ENCODE measurements around the gene CCDC157.
A peak's percentile ranks its signal among the peaks of the same experiment; 100 is the strongest.

The CCDC157 gene

DNA sequence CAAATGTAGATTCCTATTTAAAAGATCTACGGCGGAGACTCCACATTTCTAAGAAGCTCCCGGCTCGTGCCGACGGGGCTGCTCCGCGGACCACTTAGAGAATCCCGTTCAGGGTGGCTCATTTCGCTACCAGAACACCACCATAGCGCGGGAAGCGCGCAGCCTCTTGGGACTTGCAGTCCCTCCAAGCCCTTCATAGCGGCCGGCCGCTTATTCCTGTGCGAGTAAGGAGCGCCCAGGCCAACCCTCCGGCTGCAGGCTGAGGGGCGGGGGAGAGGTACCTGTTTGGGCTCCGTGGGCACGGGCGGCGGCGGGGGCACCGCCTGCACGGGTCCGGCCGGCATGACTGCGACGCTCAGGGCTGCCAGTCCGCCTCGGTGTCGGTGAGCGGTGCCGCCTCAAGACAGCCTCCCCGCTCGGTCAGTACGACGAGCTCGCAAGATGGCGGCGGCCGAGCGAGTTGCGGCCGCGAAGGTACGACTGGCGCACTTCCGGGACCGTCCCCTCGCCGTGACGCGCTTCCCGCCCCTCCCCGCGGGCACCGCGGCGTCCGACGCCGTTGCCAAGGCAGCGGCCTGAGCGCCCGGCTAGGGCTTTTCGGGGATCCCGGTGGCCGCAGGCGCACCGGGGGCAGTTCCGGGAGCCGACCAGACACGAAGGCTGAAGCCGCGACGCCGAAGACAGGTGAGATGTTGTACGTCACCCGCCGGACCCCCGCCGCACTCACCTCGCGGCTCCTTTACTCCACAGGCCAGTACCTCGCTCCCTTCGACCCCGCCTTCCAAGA, at the start of gene CCDC157, which contains the start of gene SF3A1:
Gene CCDC157, plus strand, starts transcription at position 559 of the 787 bp plus-strand sequence. CDS start 8,994 bp downstream, outside the sequence.
Gene SF3A1, minus strand, starts transcription at position 446 of the 787 bp plus-strand sequence. Its CDS starts 102 bp downstream, at position 344.
- DNase-seq: peak; percentile 69 to 88

DNA sequence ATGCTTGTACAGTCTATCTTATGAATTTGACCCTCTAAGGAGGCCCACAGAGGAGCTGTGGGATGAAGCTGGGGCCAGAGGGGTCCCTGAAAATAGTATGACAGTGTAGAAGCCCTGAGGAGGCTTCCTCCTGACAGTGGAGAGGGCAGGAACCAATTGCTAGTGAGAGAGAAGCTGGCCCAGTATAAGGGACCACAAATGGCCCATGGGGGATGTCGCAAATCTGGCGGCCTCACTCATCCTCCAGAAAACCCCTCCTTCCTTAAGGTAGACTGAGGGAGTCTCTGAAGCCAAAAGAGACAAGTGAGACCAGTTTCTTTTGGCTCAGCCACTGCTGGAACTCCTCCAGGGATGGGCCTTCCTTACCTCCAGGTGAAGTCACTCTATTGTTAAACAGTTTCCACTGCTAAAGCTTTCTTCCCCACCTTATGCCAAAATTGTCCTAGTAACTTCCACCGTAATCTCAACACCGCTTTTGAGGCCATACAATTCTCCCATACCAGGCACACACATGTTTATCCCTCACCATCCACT, 49.7 kb upstream of the CCDC157 start:
- no peak for DNase-seq

DNA sequence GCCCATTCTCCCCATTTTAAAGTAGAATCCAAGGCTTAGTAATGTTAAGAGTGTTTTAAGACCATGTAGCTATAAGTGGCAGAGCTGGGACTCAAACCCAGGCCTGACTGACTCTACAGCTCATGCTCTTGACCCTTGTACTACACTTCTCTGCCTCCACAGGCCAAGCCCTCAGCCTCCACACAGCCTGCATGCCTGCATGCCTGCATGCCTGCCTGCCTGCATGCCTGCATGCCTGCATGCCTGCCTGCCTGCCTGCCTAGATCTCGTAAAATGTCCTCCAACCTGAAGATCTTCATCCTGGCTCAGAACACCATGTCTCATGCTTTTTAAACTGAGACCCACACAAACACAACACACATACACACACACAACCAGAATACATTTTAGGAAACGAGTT, 48.7 kb upstream of the CCDC157 start:
- no peak for DNase-seq

DNA sequence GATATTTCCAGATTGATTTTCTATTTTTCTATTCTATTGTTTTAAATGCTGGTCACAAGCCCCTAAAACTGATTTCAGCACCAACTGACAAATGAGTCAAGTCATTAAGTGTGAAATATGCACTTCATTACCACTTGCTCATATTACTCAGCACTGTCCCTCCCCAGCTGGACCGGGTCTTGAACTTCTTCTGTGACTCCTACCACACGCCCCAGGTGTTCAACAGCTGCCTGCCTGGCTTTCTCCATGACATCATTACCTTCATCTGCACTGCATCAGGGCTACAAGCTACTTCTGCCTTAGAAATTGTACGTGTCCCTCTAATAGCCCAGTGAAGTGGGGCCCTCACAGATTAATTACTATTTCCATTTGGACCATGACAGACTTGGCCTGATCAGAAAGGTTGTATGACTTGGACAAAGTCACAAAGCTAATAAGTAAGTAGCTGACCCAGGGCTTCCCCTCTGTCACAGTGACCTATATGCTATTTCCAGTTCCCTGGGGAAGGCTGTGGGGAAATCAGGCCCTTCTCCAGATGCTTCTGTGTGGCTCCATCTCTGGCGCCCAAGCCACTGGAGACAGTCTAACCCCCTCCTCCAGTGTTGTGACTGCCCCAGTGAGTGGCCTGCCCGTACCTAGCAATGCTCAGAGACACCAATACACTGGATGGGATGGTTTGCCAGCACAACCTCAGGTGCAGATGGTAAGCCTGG, 48.1 kb upstream of the CCDC157 start:
- no peak for DNase-seq

DNA sequence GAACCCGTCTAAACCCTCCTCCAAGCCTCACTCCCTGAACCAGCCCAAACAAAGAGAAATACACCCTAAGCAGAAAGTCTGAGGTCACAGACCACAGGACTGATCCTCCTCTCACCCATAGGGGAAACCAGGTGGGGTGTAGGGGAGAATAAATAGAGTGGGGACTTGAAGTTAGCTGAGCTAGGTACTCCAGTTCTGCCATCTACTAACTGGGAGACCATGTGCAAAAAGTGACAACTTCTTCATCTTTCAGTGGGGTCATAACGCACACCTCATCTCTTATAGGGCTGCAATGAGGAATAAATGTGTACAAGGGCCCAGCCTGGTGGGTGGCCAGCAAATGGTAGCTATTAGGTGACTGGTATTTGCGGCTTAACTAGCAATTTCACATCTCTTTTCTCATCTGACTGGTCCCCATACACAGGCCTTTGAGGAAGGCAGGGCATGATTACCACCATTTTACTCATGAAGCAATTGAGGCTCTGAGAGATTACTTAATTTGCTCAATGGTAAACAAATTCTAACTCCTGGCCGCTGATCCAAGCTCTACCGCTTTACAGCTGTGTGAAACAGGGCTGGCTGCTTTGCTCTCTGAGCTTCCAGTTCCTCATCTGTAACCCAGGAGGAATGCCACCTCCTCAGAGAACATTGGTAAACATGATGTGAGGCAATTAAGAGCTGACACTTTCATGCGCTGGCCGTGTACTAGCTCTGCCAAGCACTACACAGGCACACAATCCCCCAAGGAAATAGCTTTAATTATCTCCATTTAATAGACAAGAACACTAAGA, 46.7 kb upstream of the CCDC157 start:
- no peak for DNase-seq

DNA sequence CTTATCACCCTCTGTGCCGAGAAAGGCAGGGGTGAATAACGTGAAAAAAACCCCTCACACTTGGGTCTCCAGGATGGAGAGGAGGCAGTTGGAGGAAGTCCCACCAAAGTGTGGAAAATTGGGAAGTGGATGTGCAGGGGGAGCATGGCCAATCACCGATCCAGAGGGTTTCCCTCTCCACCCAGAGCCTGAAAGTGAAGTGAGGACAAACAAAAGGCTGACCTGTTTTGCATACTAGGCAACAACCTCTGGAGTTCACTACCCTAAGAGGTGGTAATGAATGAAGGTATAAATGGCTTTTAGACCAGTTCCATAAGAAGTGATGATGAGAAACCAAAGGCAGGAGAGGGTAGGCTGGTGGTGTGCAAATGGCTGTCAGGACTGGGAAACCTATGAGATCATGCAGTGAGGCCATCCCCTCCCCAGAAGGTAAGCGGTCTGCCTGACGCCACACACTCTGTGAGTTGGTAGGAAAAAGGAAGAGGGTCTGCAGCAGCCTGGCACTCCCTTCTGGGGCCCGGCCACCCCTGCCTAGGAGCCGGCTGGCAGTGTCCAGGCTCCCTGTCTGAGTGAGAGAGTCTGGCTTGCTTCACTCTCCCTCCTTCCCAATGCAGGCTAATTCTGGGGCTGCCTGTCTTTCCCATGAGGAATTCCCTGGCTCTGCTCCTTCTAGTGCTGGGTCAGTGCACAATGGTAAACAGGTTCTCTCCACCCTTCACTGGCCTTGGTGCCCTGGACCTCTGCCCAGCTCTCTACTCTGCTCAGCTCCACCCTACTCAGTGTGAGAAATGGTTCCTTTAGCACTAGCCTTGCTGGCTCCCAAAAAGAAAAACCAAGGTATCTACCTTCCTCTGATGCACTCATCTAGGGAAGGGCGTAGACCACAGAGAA, 45.7 kb upstream of the CCDC157 start:
- DNase-seq: no peak

DNA sequence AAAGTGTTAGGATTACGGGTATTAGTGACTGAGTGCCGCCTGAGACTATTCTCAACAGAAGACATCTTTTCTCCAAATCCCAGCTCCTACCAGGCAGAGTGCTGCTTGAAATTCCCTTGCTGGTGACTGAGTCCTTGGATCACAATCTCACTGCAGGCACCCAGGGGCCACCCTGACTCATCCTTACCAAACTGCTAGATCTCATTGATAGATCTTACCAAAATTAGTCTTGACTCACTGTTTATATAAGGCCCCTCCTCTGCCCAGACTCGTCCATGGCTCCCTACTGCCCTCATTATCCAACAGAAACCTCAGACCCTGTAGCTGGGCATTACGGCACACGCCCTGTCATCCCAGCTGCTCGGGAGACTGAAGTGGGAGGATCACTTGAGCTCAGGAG, 44.8 kb upstream of the CCDC157 start:
- DNase-seq: no peak

DNA sequence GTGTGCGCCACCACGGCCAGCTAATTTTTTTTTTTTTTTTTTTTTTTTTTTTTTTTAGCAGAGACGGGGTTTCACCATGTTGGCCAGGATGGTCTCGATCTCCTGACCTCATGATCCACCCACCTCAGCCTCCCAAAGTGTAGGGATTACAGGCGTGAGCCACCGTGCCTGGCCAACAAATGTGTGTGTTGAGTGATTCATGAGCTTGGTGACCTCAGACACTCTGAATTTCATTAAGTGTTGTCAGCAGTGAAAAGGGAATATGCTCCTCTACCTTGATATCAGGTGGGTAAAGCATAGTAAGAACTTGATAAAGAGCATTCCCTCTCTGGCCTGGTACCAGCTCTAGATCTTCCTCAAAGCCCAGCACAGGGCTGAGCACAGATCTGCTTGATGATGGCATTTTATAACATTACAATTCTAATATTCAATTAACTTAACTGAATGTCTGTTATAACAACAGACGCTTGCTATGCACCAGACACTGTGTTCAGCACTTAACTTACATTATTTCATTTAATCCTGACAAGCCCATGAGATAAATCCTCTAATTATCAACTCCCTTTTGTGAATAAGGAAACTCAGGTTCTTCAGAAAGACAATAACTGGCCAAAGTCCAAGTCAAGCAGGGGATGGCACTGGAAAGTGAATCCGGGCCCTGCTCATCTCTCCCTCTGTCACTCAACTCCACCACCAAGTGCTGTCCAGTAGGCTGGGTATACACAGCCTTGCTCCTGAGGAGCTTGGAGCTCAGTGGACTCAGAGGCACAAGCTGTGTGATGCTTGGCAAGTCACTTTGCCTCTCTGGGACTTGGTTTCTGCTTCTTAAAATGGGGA, 43.1 kb upstream of the CCDC157 start:
- no peak for DNase-seq

DNA sequence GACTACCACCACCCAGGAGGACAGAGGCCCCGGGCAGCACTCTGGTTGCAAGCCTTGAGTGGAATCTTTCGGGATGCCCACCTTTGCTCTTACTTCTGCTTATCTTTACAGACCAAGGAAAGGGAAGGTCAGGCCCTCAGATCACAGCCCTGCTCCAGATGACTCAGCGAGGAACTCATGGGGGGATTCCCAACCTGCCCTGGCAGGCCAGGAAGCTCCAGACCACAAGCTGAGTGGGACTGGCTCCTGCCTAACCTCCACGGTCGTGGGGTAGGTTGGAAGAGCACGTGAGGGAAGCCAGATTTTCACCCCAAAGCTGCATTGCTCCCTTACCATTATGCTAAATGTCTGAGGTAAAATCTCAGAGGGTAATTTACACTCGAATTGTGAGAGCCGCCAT, 41.9 kb upstream of the CCDC157 start:
- DNase-seq: no peak

DNA sequence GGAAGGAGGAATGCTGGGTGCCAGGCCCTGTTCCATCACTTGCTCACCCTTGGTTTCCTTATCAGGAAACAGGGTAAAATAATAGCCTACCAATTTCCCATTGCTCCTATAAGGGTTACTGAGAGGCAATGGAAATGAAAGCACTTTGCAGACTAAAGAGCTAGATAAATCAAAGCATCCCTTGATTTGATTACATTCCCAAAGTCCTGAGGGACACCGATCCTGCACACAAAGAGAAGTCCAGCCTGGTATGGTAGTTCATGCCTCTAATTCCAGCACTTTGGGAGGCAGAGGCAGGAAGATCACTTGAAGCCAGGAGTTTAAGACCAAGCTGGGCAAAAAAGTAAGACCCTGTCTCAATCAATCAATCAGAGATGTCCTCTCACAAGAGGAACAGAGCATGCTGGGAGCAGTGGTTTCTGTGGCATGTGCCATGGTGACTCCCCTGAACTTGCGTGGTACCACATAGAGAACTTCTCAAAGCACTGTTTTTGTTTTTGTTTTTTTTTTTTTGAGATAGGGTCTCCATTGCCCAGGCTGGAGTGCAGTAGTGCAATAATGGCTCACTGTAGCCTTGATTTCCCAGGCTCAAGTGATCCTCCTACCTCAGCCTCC, 40.7 kb upstream of the CCDC157 start:
- no peak for DNase-seq

DNA sequence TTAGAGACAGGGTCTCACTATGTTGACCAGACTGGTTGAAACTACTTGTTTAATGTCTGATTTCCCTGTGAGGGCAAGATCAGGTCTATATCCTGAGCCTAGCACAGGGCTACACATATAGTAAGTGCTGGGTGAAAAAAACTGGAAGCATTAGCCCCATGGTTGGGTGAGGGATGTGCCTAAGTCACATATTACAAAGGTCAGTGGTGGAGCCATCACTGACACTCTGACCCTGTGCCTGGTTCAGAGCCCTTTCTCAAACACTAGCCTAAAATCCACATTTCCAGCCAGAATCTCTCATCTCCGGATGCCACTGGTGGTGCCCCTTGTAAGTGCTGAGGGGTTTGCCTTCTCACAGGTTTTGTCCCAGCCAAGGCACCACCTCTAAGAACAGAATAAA, 39.0 kb upstream of the CCDC157 start:
- DNase-seq: no peak

DNA sequence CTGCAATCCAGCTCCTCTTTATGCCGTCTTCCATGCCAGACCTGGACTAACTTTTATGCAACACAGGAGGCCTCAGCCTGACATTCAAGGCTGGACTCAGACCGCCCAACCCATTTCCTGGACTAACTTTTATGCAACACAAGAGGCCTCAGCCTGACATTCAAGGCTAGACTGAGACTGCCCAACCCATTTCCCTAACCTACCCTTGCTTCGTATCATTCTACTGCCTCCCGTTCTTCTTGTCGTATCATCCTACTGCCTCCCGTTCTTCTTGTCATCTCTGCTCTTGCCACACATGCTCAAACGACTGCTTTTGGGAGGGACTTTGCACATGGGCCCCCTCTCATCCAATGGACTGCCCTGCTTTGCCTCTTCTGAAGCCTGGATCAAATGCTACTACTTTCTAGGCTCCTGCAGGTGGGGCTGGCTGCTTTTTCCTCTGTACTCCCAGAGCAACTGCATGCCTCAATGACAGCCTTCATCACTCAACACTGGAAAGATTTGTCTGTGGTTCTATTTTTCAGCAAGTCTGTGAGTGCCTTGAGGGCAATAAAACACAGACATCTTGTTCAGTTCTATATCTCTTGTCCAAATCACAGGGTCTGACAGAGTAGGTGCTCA, 37.9 kb upstream of the CCDC157 start:
- no peak for DNase-seq

DNA sequence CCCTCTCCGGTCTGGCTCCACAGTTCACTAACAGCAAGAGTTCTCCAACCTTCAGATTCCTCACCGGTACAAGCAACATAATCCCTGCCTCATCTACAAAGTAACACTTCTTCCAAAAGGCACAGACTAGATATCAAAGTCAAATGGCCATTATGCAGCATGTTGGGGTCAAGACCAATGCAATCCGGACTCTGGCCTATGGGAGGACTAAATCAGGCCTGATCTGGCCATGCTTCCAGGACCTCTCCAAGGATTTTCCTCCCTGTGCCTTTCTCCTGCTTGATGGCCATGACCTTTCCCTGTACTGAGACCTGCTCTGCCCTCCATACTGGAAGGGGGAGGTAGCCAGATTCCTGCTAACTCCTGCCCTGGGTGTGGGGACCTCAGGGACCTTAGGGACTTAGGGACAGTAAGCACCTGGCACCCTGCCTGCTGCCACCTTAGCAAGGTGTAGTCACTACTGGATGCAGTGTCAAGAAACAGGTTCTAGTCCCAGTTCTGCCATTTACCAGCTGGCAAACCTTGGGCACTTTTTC, 36.7 kb upstream of the CCDC157 start:
- no peak for DNase-seq

DNA sequence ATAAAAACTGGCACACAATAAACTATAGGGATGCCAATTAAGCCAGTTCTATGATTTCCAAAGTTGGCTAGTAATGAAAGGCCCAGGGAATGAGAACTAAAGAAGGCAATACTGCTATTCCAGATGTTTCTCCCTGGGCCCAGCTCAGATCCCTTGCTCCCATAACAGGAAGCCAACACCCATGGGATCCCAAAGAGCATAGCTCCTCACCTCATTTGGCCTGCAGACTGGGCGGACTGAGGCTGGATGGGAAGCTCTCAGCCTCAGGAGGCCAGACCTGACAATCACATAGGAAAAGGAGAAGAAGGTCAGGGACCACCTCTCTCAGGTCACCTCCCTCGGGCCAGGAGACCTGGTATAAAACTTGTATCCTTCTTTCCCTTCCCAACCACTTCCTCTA, 35.3 kb upstream of the CCDC157 start:
- no peak for DNase-seq

DNA sequence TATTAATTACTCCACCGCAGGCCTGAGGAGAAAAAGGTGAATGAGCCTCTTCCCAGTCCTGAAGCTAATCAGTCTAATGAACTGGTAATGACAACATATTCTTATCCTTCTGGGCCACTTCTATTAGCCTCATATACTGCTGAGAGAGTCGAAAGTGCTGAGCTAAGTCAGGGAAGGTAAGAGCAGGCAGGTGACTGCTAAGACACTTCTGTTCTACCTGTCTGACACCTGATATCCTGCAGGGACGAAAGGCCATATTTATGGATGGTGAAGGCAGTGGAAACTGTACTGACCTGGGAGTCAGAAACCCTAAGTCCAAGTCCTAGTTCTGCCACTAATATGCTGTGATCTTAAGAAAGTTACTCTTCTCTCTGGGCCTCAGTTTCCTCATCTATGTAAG, 33.6 kb upstream of the CCDC157 start:
- no peak for DNase-seq

DNA sequence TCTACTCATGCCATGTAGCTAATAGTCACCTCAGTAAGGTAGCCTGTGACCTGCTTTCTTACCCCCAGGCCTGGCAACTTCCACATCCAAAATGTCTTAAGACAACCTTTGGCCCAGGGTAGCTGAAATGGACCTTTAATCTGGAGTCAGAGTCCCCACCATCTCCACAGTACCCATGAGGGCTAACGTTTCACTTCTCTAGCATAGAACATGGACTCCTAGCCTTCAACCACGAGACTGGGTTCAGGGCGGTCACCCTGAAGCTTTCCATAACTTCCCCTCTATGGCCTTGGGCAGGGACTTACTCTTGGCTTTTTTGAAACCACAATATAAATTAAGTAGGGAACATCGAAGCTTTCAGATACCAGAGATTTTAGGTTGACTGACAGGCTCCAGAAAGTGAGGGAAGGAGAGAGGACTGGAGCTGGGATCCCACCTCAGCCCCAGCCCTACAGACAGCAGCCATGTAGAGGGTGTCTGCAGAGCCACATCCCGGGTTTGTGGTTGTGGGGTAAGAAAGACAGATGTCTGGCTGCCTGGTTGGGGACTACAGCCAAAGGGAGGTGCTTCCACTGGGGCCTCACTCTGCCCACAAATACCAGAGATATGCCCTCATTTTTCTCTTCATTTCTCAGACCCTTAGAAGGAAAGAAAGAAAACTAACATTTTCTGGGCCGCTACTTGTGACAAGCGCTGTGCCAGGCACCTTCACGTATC, 32.6 kb upstream of the CCDC157 start:
- no peak for DNase-seq

DNA sequence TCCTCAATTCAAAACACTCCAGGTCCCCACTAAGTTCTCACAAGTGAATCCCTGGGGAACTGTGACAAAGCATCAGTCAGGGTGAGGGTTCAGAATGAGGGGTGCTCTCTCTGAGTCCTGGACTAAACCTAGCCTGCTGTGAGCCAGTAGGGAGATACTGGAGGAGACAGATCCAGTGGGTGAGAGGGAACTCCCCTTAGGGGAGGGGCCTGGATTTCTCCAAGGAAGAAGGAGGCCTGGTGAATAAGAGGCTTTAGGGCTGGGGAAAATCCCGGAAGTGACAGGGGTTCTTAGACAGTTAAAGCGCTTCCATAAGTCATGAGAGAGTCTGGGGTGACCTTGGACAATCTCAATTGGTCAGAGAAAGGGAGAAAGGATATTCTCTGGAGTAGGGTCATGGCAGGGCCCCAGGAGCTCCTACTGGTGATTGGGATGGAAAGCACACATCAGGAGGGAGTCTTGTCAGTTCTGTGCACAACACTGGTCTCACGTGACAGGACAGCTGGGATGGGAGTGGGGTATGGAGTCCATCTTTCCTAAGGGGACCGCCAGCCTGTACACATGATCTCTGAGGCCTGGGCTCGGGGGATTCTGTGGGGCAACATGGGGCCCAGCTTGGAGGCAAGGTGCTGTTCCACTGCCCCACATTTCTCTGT, 31.6 kb upstream of the CCDC157 start:
- no peak for DNase-seq

DNA sequence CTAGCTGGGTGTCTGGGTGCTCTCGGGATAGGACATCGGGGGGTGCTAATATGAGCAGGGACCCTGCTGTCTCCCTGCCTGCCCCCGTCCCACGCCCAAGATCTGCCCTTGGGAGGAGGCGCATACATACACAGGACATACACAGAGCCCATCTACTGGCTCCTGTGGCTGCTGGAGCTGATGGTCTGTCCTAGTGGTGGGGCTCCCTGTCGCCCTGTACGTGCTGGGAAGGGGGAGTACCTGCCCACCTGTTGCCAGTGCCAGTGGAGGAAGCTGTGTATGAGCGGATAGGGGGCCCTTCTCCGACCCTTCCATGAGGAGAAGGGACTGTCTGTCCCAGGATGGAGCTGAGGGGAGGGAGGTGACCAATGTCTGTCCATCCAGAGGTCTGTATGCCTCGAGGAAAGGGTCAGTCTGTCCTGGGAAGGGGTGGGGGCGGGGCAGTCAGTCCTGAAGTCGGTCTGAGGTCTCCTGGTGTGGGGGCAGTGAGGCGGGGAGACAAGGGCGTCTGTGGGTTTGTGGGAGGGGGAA, 31.0 kb upstream of the CCDC157 start:
- no peak for DNase-seq

Data from NCI-H187 (cell line).